HG02852 (cell line): Measurements from ENCODE around the gene HLA-A.
"Not testable (repeated sequence)": the region's sequence is repeated elsewhere in the genome, so short reads cannot be mapped to it uniquely, and the experiment has no call there.

Experiments used
- ATAC-seq: cut with Tn5 transposase; IDR thresholded peaks from one replicate; pipeline ENCODE4 v1.9.1; 2021; ENCODE audit warnings: mild to moderate bottlenecking, moderate library complexity; ENCODE audit not compliant: unreplicated experiment

The HLA-A gene

GRCh38 chr6:29958921-29959320 is 16.6 kb downstream of the HLA-A start:
- ATAC-seq = no peak

- ATAC-seq = no peak
Measured at GRCh38 chr6:29959467-29959866, 17.1 kb downstream of the HLA-A start.

- ATAC-seq = no peak
Measured at GRCh38 chr6:29961966-29962365, 19.6 kb downstream of the HLA-A start.

- not testable (repeated sequence) for ATAC-seq
Measured at GRCh38 chr6:29963697-29964096, 21.4 kb downstream of the HLA-A start.

GRCh38 chr6:29964518-29964886 is 22.2 kb downstream of the HLA-A start:
- no peak for ATAC-seq

DNA sequence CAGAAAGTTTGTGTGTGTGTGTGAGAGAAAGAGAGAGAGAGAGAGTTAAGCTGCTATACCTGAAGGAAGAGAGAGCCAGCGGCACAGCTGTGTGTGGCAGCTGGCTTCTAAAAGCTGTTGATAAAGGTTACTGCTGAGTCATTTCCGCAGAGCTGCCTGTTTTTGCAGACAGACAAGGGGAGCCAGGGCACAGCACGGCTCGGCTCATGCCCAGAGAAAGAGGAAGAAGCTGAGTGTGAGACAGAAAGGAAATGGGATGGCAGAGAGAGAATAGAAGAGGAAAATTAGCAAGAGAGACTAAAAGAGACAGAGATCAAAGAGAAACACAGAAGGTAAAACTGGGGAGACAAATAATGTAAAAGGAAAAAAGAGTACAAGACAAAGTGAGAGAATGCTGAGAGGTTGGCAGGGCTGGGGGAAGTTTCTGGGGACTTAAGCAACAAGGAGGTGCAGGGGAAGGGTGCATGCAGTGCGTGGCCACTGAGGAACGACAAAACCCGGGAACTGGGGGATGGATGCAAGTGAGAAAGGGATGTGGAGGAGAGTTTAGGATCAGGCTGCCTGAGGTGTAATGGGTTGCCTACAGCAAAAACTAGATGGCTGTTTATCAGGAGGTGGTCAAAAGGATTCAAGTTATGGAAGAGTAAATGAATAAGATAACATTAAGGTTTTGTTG is 22.7 kb downstream of the HLA-A start:
- ATAC-seq = peak; percentile 96

GRCh38 chr6:29965563-29965872 is 23.2 kb downstream of the HLA-A start:
- no peak for ATAC-seq

- ATAC-seq = no peak
Measured at GRCh38 chr6:29965873-29966601, 23.7 kb downstream of the HLA-A start.

DNA sequence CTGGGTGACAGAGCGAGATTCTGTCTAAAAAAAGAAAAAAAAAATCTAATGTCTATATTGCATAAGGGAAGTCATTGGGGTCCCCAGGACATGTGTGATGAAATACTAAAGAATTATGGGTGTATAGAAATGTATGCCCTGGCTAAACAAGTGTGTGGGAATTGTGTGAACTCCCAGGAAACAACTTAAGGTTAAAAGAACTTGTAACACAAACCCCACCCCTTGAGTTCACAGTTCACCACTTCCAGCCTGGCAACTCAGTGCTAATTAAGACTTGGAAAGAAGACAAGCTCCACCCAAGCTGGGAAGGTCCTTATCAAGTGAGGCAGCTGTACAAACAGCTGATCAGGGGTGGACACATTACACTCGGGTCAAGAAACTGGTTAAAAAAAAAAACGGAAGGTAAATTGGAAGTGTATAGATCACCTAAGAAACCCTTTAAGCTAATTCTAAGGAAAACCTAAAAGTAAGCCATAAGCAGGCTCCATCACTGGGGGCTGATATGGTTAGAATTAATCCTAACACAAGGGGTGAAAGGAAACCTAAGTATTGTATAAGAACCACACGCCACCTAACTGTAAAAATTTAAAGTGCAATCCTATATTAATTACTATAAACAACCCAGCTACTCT is 25.2 kb downstream of the HLA-A start:
- no peak for ATAC-seq

GRCh38 chr6:29968130-29968529 is 25.8 kb downstream of the HLA-A start:
- ATAC-seq = no peak

GRCh38 chr6:29968905-29969304 is 26.6 kb downstream of the HLA-A start:
- no peak for ATAC-seq

DNA sequence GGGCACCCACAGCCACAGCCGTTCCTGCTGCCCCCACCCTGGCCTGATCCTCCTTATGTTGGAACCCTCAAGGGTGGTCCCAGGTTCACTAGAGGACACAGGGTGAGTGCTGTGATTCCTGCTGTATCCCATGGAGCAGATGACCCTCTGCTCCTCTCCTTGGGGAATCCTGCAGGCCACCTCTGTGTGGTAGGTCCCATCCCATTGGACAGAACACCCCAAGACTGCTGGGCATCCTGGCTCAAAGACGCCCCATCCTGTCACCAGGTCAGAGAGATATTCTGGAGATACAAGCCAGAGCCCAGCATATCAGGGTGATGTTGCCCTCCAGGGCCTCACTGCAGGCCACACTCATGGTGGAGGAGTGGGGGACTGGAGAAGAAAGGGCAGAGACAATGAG is 28.4 kb downstream of the HLA-A start:
- ATAC-seq = no peak

- no peak for ATAC-seq
Measured at GRCh38 chr6:29974901-29975560, 32.7 kb downstream of the HLA-A start.

DNA sequence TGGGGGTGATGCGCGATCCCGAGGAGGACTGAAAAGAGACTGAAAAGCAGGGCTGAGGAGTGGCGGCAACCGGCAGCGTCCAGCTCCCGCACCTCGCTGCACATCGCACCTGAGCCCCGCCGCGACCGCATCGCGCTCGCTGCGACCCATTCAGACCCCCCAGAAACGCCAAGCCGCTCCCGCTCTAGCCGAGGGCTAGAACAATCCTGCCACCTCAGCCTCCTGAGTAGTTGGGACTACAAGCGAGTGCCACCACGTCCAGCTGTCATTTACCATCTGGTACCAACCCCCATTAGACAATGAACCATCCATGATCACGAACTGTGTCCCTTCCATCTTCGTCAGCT is 33.2 kb downstream of the HLA-A start:
- ATAC-seq = no peak

DNA sequence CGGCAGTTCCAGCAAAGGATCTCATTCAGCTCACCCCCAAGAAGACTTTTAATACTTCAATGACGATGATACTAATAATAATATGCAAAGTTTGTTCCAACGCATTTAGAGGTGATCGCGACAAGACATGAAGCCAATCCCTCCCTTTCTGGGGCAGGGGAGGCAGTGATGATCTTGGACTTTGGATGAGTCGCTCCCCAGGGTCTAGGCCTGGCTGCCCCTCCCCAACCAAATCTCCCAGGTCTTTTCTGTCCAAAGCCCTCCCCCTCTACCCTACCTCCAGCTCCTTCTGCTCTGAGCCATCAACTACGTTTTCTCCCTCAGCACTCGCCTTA is 33.9 kb downstream of the HLA-A start:
- ATAC-seq = no peak

DNA sequence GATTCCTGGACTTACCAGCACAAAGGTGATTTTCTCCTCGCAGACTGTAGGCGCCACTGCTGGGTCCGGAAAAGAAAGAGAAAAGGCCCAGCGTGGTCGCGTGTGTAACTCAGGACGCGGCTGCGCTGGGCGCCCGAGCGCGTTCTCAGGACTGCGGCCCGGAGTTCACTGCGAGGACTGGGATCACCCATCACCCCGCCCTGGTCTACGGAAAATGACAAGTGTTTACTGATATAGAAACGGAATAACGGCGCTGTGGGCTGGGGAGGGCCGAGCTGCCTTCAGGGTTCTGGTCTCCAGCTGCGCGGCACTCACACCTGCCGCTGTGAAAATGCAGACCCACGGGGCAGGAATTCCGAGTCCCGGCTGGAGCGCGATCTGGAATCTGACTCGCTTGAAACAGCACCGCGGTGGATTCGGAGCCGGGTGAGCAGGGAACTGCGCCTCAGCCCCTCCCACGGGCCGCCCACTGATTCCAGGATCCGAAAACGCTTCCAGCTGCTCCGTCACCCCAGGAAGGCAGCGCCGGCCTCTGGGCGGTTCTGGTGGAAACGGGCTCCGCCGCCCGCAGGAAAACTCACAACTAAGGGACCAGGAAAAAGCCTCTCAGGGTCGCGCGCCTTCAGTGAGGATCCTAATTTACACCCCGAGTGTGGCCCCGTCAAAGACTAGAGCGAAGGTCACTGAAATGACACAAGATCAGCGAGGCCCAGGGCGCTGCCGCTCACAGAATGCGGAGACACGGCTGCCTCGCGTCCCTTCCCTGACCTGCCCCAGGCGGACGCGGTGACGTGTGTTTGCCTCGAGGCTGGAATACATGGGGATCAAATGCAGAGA is 34.5 kb downstream of the HLA-A start:
- ATAC-seq = peak; percentile 75

- no peak for ATAC-seq
Measured at GRCh38 chr6:29977425-29977727, 35.0 kb downstream of the HLA-A start.

- not testable (repeated sequence) for ATAC-seq
Measured at GRCh38 chr6:29980013-29980412, 37.7 kb downstream of the HLA-A start.

GRCh38 chr6:29980511-29980910 is 38.2 kb downstream of the HLA-A start:
- ATAC-seq = no peak

- no peak for ATAC-seq
Measured at GRCh38 chr6:29981211-29981812, 39.0 kb downstream of the HLA-A start.

DNA sequence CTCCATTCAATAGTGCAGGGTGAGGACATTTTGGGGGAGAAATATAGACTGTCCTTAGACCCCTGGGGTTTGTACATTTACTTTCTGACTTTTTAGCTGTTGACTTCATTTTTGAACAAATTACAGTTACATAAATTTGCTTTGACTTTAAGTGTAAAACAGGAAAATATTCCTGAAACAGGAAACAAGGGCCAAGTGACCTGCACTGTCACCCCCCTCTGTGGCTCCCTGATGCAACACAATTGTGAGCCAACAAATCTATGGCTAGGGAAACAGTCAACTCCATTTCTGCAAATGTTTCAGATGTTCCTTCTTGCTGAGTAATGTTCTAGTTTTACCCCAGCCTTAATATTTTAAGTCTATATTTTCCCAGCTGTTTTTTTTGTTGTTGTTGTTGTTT is 39.8 kb downstream of the HLA-A start:
- no peak for ATAC-seq
